HFF-Myc (cell line): ENCODE data around the gene CDC45.
"Not testable (repeated sequence)": the region's sequence is repeated elsewhere in the genome, so short reads cannot be mapped to it uniquely, and the experiment has no call there.

ENCODE experiments used
- DNase-seq: peaks from one replicate; pipeline ENCODE4 v3.0.0-alpha.2; 2011; ENCODE audit warnings: low read depth; ENCODE audit errors: extremely low read depth
- H3K4me3 ChIP-seq: replicated peaks from 2 replicates; pipeline ENCODE4 v1.5.1; 2011; ENCODE audit warnings: low read depth, mild to moderate bottlenecking, control low read depth, low read length
- CTCF ChIP-seq: IDR thresholded peaks from 2 replicates; pipeline ENCODE4 v1.5.1; 2012; ENCODE audit warnings: mild to moderate bottlenecking, low read depth, low read length, control low read depth; ENCODE audit errors: missing control alignments

Gene CDC45

GRCh38 chr22:19434401-19434800, 45.3 kb upstream of the CDC45 start:
- H3K4me3 ChIP-seq, result no peak overlapping the region
- no peak for TF ChIP-seq CTCF
- DNase-seq, result no peak

- DNase-seq, result no peak
- no peak for TF ChIP-seq CTCF
- no peak overlapping the region for H3K4me3 ChIP-seq
Observed at GRCh38 chr22:19434829-19435580, 44.7 kb upstream of the CDC45 start.

GRCh38 chr22:19436444-19437161, 43.1 kb upstream of the CDC45 start:
- not testable (repeated sequence) for DNase-seq, H3K4me3 ChIP-seq

- no peak for TF ChIP-seq CTCF
- H3K4me3 ChIP-seq, result no peak overlapping the region
- no peak for DNase-seq
Observed at GRCh38 chr22:19438298-19438697, 41.4 kb upstream of the CDC45 start.

GRCh38 chr22:19440411-19441195, 39.1 kb upstream of the CDC45 start:
- no peak for DNase-seq
- H3K4me3 ChIP-seq, result no peak overlapping the region
- TF ChIP-seq CTCF, result no peak

GRCh38 chr22:19442166-19442565, 37.6 kb upstream of the CDC45 start:
- TF ChIP-seq CTCF, result no peak
- H3K4me3 ChIP-seq, result no peak overlapping the region
- no peak for DNase-seq
